NCI-H1048 (cell line): ENCODE data around the gene MYO9B.

Experiments used
- DNase-seq: peaks from one replicate; lab custom pipeline; 2025; lab: John Stamatoyannopoulos, UW

MYO9B gene

DNA sequence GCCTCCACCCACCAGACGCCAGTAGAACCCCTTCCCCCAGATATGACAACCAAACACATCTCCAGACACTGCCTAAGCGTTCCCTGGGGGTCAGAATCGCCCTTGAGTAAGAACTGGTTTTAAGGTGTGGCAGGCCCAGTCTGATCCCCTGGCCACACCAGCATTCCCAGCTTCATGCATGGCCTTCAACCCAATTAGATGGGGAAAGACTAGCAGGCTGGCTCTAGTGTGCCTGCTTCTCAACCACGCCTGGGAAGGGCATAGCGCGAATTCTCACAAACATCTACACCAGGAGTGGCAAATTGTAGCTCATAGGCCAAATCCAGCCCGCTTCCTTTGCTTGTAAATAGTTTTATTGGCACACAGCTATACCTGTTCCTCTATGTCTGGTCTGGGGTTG is 13.9 kb upstream of the MYO9B start:
- DNase-seq: no peak

DNA sequence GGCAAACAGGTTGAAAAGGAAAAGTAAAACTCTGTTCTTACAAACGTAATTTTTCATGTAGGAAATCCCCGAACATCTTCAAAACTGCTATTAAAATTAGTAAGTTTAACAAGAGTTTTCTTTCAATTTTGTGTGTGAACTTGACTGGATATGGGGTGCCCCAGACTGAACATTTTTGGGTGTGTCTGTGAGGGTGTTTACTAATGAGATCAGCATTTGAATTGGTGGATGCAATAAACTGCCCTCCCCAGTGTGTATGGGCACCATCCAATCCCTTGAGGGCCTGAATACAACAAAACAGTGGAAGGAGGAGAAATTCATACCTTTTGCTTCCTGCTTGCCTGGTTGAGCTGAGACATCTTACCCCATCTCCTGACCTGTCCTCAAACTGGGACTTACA is 12.1 kb upstream of the MYO9B start:
- no peak for DNase-seq

DNA sequence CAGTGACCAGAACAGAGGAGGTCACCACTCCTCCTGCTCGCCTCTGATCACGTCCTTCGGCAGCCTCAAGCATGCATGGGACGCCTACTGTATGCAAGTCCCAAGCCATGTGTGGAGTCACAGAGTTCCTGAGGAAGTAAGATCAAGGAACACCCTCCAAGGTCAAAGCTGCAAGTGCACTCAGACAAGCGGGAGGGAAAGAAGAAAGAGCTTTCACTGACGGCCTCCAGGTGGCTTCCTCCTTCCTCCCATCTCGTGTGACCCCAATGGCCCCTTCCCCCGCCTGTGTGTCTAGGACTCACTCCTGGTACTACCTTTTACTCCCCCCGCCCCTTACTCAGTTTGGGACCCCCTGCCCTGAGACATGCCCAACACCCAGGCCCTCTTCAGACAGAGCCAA is 6.4 kb upstream of the MYO9B start:
- no peak for DNase-seq

DNA sequence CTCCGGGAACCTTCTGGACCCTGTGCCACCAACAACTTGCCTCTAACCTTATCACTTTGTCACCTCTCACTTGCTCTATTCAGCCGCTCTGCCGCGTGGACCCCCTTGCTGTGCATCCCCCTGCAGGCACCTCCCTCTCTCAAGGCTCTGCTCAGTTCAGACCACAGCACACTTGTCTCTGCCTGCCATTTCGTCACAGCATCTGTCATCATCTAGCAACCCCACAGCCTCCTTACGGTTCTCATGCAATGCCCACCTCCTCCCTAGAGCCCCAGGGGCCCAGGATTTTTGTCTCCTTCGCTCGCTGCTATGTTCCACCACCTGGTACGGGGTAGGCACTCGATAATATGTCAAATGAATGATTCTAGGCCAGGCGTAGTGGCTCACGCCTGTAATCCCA is 5.2 kb upstream of the MYO9B start:
- no peak for DNase-seq

DNA sequence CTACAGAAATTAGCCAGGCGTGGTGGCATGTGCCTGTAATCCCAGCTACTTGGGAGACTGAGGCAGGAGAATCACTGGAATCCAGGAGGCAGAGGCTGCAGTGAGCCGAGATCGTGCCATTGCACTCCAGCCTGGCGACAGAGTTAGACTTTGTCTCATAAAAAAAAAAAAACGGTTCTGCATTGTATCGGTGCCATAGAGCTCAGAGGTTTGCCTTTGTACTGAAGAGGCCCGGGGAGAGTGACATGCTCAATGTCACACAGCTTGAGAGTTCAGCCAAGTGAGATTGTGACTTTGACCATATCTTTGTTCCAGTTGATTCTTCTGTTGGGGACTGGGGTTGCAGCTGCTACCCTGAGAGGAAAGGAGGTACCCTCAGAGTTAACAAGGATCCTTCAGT is 4.7 kb upstream of the MYO9B start:
- DNase-seq: no peak

DNA sequence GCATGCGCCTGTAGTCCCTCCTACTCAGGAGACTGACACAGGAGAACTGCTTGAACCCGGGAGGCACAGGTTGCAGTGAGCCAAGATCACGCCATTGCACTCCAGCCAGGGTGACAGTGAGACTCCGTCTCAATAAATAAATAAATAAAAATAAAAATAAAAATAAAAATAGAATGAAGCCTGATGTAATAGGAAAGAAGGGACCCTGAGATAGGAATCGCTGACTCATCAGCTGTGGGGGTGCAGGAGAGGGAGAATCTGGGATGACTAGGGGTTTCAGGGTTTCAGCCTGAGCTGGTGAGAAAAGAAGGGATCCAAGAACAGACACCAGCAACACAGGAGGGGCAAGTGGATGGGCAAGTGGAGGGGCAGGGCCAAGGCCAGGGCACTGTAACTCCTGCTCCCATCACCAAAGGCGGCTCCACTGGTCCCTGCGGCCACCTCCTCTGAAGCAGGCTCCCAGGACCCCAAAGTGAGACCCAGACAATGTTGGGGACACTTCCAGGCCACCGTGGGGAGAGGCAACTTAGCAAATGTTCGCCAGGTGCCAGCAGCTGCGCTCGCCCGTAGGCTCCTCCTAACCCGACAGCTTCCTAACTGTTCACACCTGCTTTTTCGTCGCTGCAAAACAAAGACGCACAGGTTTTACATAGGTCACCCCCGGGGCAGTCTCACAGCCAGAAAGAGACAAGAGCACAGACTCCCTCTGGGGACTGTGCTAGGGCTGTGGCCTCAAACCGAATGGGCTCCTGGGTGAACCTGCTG is 1.5 kb upstream of the MYO9B start:
- no peak for DNase-seq

DNA sequence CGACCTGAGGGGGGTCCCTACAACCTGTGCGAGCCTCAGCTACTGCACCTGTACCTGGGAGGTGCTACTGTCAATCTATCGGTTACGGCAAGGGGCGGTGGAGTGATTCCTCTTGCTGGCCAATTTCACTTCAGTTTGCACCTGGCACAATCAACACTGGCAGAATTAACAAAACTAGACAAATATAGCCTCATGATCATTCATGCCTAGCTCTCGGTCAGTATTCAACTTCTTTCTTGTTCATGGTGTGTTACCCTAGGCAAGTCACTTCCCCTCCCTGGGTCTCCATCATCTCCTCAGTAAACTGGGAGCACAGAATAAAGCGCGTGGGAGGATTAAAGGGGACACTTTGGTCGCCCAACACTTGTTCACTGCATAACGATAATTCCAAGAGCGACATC is 943 bp upstream of the MYO9B start:
- DNase-seq: no peak

DNA sequence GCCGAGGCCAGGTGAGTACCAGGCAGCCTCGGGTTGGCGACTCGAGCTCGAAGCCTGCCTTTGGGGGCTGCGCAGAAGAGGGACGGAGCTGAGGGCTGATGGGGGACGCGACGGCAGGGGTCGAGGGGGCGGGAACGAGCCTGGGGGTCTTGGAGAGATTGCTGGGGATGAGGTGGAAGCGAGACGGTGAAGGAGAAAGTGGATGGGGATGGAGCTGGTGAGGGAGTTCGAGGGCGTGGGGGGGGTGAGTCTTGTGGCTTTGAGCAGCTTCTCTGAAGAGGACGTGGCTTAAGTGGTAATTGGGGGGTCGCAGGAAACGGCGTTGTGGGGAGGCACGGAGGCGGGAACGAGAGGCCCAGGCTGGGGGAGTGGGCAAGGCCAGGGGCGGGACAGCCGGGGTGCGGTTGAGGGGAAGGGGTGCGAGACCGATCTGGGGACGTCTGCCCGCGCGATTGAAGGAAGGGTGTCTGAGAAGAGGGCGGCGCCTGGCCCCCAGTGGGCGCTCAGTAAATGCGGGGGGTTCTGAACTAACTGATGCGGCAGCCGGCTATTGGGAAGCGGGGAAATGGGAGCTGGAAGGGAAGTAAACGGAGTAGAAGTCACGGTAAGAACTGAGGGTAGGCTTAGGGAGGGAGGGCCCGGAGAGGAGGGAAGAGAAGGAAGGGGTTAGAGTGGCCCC is 426 bp downstream of the MYO9B start:
- no peak for DNase-seq

DNA sequence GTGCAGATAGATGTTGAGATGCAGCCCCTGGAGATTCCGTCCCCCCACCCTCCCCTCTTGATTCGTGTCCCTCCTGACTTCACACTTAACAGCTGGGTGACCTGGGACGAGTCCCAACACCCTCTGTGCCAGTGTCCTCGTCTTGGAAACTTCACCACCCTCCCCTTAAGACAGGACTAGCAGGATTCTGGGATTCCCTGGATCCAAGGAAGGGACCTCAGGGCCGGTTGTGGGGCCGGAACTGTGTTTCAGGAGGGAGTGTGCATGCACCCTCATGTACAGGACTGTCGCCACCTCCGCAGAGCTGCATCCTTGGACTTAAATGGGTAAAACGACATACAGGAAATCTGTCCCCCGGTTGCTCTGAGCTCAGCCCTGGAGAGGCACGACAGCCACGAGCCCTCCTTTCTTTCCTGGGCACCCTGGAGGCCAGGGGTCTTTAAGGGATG is 990 bp downstream of the MYO9B start:
- no peak for DNase-seq

DNA sequence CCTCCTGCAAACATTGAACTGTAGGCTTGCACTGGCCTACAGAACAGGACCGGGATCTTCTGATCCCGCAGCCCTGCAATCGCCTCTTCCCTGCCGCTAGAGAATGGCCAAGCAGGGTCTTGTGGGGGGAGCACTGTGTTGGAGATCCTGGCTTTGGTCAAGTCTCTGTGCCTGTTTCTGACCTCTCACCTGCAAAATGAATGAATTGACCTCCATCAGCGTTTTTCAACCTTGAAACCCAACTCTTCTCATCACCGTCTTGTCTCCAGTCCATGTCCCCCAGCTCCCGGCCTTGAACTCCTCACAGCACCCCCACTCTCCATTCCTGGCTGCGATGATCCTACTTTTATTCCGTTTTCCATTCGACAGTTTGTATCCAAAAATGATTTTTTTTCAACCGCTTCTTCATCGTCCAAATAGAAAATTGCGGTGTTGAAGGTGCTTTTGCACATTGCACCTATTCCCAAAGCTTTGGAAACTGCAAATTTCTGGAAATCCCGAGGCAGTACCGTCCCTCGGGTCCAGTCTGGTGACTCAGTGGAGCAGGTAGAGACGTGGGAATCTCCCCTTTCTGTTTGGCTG is 2.0 kb downstream of the MYO9B start:
- no peak for DNase-seq

DNA sequence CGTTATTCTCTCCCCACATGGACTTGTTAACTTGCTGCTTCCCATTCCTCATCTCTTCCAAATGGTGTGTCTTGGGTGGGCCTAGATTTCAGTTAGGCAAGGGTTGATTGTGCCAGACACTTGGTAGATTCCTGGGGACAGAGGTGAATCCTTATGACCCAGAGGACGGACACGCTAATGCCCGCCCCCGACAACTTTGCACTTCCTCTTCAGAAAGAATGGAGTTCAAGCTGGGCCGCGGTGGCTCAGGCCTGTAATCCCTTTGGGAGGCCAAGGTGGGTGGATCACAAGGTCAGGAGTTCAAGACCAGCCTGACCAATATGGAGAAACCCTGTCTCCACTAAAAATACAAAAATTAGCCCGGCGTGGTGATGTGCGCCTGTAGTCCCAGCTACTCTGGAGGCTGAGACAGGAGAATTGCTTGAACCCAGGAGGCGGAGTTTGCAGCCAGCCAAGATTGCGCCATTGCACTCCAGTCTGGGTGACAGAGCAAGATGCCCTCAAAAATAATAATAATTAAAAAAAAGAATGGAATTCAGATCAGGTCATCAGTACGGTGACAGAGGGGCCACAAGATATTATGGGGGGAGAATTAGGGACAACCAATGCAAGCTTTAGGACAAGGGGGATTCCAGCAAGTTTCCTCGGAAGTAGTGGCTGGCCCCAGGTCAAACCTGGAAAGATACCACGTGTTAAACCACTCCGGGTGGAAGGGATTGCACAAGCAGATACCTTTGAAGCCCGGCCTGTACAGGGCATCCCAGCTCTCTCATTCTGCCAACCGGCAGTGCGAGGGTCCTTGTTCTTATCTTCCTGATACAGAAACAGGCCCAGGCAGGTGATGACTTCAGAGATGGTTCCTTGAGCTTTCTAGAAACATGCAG is 2.7 kb downstream of the MYO9B start:
- no peak for DNase-seq

DNA sequence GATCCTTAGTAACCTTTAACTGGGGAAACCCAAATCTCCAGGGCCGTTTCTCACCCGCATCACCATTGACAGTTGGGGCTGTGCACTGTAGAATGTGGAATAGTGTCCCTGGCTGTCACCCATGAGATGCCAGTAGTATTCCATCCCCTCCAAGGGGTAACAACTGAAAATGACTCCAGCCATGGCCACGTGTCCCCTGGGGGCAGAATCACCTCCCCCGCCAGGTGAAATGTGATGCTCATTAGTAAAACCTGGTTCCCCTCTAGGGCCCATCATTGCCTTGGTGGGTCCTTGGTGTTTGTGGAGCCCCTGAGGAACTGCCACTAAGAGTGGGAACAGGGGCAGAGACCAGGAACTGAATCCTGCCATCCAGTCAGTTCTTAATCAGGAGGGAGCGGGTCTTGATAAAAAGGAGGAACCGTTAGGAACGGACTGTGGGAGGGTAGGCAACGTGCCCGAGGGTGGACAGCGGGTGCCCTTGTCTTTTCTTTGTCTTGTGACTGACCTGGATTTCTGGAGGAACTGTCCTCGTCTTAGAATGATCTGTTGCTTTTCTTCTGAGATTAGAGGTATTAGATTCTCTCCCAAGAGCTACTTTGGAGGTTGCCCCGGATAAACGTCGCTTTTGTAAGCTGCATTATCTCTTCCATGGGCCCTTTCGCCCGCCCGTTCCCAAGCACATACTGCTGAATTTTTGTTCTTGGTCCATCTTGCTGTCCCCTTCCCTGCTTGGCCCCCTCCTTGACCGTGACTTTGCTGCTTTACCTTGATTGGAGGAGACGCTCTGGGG is 3.5 kb downstream of the MYO9B start:
- DNase-seq: no peak

DNA sequence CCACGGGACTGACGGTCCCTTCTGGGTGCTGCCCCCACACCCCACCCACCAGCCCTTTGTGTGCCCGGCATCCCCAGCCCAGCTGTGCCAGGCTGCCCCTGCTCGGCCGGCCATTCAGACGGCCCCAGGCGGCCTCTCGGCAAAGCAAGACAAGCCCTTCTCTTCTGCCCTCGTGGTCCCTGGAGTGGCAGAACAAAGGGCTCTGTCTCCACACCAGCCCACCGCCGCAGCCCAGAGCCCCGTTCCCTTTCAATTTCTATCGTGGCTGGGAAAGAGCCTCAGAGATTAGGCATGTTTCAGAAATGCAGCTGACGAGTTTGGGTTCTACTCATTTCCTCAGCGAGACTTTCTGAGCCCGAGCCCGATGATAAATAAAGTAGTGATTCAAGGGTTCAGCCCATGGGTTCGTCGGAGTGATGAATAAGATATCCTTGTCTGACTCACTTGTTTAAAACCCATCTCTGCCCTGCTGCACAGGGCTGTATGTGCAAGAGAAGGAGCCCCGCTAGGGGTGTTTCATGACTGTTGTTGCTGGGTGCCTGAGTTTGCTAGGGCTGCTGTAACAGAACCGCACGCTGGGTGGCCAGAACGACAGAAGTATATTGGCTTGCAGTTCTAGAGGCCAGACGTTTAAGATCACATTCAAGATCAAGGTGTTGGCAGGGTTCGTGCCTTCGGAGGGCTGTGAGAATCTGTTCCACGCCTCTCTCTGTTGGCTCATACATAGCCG is 4.3 kb downstream of the MYO9B start:
- DNase-seq: no peak

DNA sequence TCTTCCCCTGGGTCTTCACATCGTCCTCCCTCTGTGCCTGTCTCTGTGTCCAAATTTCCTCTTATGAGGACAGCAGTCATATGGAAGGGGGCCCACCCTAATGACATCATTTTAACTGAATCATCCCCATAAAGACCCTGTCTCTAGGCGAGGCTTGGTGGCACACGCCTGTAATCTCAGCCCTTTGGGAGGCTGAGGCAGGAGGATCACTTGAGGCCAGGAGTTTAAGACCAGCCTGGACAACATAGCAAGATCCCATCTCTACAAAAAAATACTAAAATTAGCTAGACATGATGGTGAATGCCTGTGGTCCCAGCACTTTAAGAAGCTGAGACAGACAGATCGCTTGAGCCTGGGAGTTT is 4.8 kb downstream of the MYO9B start:
- DNase-seq: no peak

DNA sequence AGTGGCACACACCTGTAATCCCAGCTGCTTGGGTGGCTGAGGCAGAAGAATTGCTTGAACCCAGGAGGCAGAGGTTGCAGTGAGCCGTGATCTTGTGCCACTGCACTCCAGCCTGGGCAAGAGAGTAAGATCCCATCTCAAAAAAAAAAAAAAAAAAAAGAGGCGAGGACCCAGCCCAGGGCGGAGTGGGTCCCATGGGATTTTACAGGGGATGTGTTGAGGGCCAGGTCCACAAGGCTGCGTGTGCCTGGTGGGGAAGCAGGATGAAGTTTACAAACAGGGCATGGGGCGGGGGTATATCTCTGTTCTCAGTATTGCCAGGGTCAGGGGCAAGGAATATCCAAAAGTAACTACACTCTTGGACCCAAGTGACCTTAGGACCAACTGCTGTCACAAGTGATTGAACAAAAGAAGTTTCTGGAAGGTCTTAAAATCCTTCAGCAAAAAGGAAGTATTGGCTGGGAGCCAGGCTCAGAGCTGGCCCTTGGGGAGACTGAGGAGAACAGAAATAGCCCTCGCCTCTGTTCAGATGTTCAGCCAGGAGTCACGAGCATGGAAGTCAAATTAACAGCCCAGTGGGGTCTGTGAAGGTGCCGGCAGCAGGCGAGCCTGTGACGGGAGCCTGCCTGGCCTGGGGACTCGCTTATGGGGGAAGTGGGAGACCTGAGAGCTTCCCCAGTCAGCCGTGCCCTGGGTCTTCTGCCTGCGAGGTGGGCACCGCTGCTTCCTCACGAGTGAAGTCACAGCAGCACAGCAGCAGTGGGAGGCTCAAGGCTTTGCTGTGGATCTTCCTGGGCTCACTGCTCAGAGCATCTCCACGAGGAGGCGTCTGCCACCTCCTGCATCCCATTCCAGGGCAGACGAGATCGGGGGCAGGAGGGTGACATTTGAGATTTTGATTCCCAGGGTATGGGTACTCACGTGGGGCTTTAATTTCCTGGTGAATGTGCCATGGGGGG is 6.4 kb downstream of the MYO9B start:
- DNase-seq: no peak

DNA sequence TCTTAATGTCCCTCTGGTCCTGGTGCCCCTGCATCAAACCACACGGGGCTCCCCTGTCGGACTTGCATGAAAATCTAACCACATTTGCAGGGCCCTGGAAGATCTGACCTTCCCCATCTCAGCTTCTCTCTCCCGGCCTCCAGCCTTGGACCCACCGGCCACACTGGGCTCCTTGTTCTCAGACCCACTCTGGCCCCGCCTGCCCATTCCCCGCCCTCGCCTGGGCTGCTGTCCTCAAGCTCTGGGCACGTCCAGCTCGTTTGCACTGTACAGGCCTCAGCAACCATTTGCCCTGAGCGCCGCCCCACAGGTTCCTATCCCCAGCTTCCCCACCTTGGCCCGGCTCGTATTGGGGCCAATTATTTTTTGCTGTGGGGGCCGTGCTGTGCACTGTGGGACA is 10.5 kb downstream of the MYO9B start:
- no peak for DNase-seq

DNA sequence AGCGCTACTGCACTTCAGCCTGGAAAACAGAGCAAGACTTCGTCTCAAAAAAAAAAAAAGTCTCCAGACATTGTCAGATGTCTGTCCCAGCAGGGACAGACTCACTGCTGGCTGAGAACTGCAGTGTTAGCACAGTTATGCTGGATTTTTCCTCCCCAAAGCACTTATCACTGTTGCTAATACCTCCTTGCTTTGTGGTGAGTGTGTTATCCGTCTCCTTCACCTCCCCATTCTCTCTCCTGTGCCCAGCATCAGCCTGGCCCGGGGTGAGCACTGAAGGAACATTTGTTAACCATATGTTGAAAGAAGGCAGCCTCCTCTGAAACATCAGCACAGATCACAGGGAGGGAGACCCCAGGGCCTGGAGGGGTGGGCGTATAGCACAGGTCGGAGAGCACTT is 11.3 kb downstream of the MYO9B start:
- DNase-seq: no peak

DNA sequence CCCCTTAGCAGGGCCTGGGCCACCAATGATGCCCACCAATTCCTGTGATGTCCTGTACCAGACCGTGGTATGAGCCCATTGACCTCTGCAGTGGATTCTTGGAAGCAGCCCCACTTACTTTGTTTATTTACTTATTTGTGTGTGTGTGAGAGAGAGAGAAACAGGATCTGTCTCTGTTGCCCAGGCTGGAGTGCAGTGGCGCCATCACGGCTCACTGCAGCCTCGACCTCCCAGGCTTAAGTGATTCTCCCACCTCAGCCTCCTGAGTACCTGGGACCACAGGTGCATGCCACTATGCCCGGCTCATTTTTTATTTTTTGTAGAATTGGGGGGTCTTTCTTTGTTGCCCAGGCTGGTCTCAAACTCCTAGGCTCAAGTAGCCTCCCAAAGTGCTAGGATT is 13.0 kb downstream of the MYO9B start:
- no peak for DNase-seq

DNA sequence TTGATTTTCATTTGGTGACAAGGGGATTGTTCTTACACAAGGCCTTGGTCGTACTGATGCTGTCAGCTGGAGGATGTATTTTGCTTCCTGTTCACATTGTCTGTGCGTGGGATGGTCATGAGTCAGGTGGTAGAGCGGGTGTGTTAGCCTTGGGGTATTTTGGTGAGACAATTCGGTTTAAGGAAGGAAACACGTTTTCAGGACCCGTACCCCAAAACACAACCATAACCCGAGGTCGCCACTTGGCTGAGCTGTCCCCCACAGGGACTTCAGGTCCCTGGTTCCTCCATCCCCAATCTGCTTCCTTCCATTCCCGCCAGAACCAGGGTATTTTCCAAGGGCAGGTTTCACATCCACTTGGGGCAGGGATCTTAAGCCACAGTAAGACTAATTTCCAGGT is 15.0 kb downstream of the MYO9B start:
- no peak for DNase-seq
